T-cell (primary cell): Measurements from ENCODE around the gene MRPL54. TPM values are rescaled to one million over a fixed set of nuclear protein-coding genes. Genes with fewer than 3 reads are reported as not detected.
"Not testable (repeated sequence)": the region's sequence is repeated elsewhere in the genome, so short reads cannot be mapped to it uniquely, and the experiment has no call there.

ENCODE experiments used
- ATAC-seq, 4 experiments: fragments of 200-7000 bp in 3 of 4; fragments of 150-1000 bp in 1 of 4; cut with Tn5 transposase; replicated peaks in 1 of 4; 1 replicate in 3 of 4; 2 replicates in 1 of 4; pipeline ENCODE4 v1.10.0; 2021; ENCODE audit warnings: moderate library complexity in 3 of 4, mild to moderate bottlenecking in 2 of 4, moderate number of reproducible peaks in 1 of 4
- CTCF ChIA-PET, 2 donors: fragments of 300-600 bp; sonication (Branson Sonifier 250); formaldehyde crosslinking; loops; one replicate each; lab custom pipeline; 2022; ENCODE audit warnings: antibody characterized with exemption in 2 of 2; lab: Charles Lee
- POLR2A ChIA-PET, 2 donors: fragments of 300-600 bp; sonication (Branson Sonifier 250); formaldehyde crosslinking; loops; one replicate each; lab custom pipeline; 2022; ENCODE audit warnings: antibody characterized with exemption in 2 of 2; lab: Charles Lee
- DNase-seq, 35 experiments: peaks; one replicate each; pipeline versions ENCODE4 v3.0.0 to v3.0.0-alpha.2; 2013 to 2023
- H3K27ac ChIP-seq: one replicate; pipeline ENCODE4 v1.5.1; 2013; ENCODE audit warnings: low read length
- H3K27me3 ChIP-seq, 2 experiments: replicated peaks in 1 of 2; 1 replicate in 1 of 2; 2 replicates in 1 of 2; pipeline versions ENCODE4 v1.6.1 to v1.7.0; 2013; ENCODE audit warnings: low read length in 1 of 2, mixed read lengths in 1 of 2; ENCODE audit not compliant: control insufficient read depth in 2 of 2, insufficient read depth in 2 of 2; ENCODE audit errors: extremely low read depth in 1 of 2
- H3K36me3 ChIP-seq, 2 donors: 1 replicate in 1 of 2; 2 replicates in 1 of 2; pipeline versions ENCODE4 v1.6.1 to v1.7.0; 2013; ENCODE audit warnings: low read length in 1 of 2; ENCODE audit not compliant: control insufficient read depth in 2 of 2, insufficient read depth in 1 of 2; ENCODE audit errors: extremely low read depth in 1 of 2
- H3K4me1 ChIP-seq, 2 experiments: 1 replicate in 1 of 2; 2 replicates in 1 of 2; pipeline versions ENCODE4 v1.6.1 to v1.7.0; 2013; ENCODE audit warnings: low read length in 2 of 2, mixed read lengths in 1 of 2; ENCODE audit not compliant: insufficient read depth in 2 of 2, control insufficient read depth in 1 of 2; ENCODE audit errors: extremely low read depth in 1 of 2
- H3K4me3 ChIP-seq, 2 donors: 1 replicate in 1 of 2; 2 replicates in 1 of 2; pipeline versions ENCODE4 v1.5.1 to v1.7.0; 2013; ENCODE audit warnings: mild to moderate bottlenecking in 2 of 2, low read length in 1 of 2, moderate library complexity in 1 of 2; ENCODE audit not compliant: control insufficient read depth in 1 of 2; ENCODE audit errors: extremely low read depth in 1 of 2
- H3K9me3 ChIP-seq: 2 replicates; pipeline ENCODE4 v1.7.0; 2013
- H3K27ac Mint-ChIP-seq, 2 donors: one replicate each; pipeline ENCODE4 v1.8.0; 2020 to 2021; ENCODE audit warnings: mild to moderate bottlenecking in 2 of 2, mixed read lengths in 2 of 2
- H3K27me3 Mint-ChIP-seq, 2 donors: one replicate each; pipeline ENCODE4 v1.8.0; 2021 to 2022; ENCODE audit warnings: mixed read lengths in 2 of 2
- H3K36me3 Mint-ChIP-seq: one replicate; pipeline ENCODE4 v1.8.0; 2021; ENCODE audit warnings: mixed read lengths
- H3K4me1 Mint-ChIP-seq, 3 donors: one replicate each; pipeline ENCODE4 v1.8.0; 2020 to 2022; ENCODE audit warnings: mixed read lengths in 3 of 3, mild to moderate bottlenecking in 1 of 3
- H3K4me3 Mint-ChIP-seq, 3 donors: one replicate each; pipeline ENCODE4 v1.8.0; 2020 to 2022; ENCODE audit warnings: mild to moderate bottlenecking in 3 of 3, mixed read lengths in 3 of 3, moderate library complexity in 3 of 3
- H3K9me3 Mint-ChIP-seq, 3 donors: one replicate each; pipeline ENCODE4 v1.8.0; 2020 to 2022; ENCODE audit warnings: mixed read lengths in 3 of 3
- WGBS: methylation state at CpG from one replicate; pipeline ENCODE4 v1.1.5; 2013; ENCODE audit warnings: missing lambda C conversion rate; ENCODE audit not compliant: insufficient coverage; 5-methylcytosine and 5-hydroxymethylcytosine counted together
- total RNA-seq, 35 experiments: library from RNA in 6 of 35; stranded (reverse) in 6 of 35; fragments of 120-200 nt in 1 of 35; gene quantifications; one replicate each; pipeline versions ENCODE4 v1.2.1 to v1.2.4 and lab custom pipeline; 2013 to 2026

Gene MRPL54
- total RNA-seq, 5 donors from 2014 or later (not counting 1 experiment from before 2014, with no cell fraction given): 46.9 to 77.8 (median 52.2) TPM

DNA sequence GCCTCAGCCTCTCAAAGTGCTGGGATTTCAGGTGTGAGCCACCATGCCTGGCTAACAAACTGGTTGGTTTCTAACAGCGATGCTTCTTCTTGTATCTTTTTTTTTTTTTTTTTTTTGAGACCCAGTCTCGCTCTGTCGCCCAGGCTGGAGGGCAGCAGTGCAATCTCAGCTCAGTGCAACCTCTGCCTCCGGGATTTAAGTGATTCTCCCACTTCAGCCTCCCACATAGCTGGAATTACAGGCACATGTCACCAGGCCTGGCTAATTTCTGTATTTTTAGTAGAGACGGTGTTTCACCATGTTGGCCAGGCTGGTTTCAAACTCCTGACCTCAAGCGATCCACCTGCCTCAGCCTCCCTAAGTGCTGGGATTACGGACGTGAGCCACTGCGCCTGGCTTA is 53.7 kb downstream of the MRPL54 start:
- H3K27me3 ChIP-seq, H3K27ac ChIP-seq, H3K9me3 ChIP-seq, H3K4me3 ChIP-seq, POLR2A ChIA-PET, H3K27me3 Mint-ChIP-seq, ATAC-seq, H3K9me3 Mint-ChIP-seq, DNase-seq, H3K4me3 Mint-ChIP-seq, H3K36me3 Mint-ChIP-seq, H3K36me3 ChIP-seq, H3K27ac Mint-ChIP-seq: not testable (repeated sequence)
- WGBS: 98% methylated on average over 7 of the region's 9 CpGs
- H3K4me1 ChIP-seq: peaks cover 41 to 79% of the 10 kb centered on the region in 2 experiments
- peaks cover 42 to 50% (median 46%) of the 10 kb centered on the region in 3 donors for H3K4me1 Mint-ChIP-seq
- CTCF ChIA-PET: interaction anchor here in 1 of 2 donors (0.6 kb wide), 1 partner anchor 21 kb away, joined by 3 read pairs; no protein-coding TSS in a partner anchor

DNA sequence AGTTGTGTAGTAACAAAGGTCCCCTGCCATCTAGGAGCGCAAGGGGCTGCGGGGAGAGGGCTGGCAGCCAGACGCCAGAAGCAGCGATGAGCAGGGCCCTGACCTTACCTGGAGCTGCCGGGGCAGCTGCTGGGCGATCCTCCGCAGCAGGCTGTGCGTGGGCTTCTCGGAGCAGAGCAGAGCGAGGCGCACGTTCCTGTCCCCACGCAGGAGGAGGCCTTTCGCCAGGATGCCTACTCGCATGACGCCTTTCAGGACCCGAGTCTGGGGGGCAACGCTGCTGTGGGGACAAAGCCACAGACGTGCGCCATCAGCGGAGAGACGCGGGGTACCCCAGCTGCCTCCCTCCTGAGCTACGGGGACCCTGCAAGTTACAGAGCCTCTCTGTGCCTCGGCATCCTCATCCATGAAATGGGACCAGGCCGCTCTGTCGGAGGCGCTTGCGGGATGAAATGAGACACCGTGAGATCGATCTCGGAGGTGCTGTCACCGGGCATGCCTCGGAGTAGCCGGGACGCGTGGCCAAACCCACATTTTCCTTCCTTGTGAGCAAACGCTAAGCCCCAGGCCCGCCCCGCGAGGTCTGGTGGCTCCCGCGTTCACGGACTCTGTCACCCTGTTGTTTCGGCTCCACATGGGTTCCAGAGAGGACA is 54.2 kb downstream of the MRPL54 start:
- no peak overlapping the region for H3K4me3 ChIP-seq
- no peak overlapping the region for H3K4me3 Mint-ChIP-seq
- ChIA-PET CTCF (interaction anchor here in 1 of 2 donors (0.6 kb wide), 1 partner anchor 21 kb away, joined by 3 read pairs; no protein-coding TSS in a partner anchor), POLR2A (no interaction called here)
- no peaks in the 10 kb centered on the region for H3K9me3 ChIP-seq
- H3K27ac ChIP-seq: no peak overlapping the region
- H3K4me1 Mint-ChIP-seq: peaks cover 44 to 49% (median 48%) of the 10 kb centered on the region in 3 donors
- no peaks in the 10 kb centered on the region for H3K27me3 ChIP-seq
- no peaks in the 10 kb centered on the region for H3K36me3 Mint-ChIP-seq
- no peaks in the 10 kb centered on the region for H3K36me3 ChIP-seq
- ATAC-seq (no peak), DNase-seq (no peak)
- WGBS: 94% methylated on average over 44 of the region's 45 CpGs
- H3K27me3 Mint-ChIP-seq: no peaks in the 10 kb centered on the region
- no peak overlapping the region for H3K27ac Mint-ChIP-seq
- H3K9me3 Mint-ChIP-seq: no peaks in the 10 kb centered on the region
- peaks cover 41 to 80% of the 10 kb centered on the region in 2 experiments for H3K4me1 ChIP-seq

Other genes with a start within 250 kb of the MRPL54 start
- gene TEKTIP1, start 223.5 kb upstream of the MRPL54 start, total RNA-seq: 10 to 100 TPM in 3 of 5 donors, 1 to 10 TPM in 2; 7.7 to 12.4 (median 10.3) TPM
- 100 to 1,000 TPM in 3 of 5 donors, 10 to 100 TPM in 2; 81.2 to 147 (median 141) TPM for gene MFSD12, start 205.1 kb upstream of the MRPL54 start, total RNA-seq
- gene HMG20B, start 189.7 kb upstream of the MRPL54 start, total RNA-seq: 10 to 100 TPM; 38.0 to 81.6 (median 74.7) TPM
- gene GIPC3, start 177.2 kb upstream of the MRPL54 start, total RNA-seq: 1 to 10 TPM; 1.5 to 4.3 (median 2.7) TPM
- gene TBXA2R, start 155.8 kb upstream of the MRPL54 start, total RNA-seq: 10 to 100 TPM in 1 of 5 donors, 1 to 10 TPM in 4; 2.4 to 11.2 (median 7.1) TPM
- gene CACTIN, start 135.9 kb upstream of the MRPL54 start, total RNA-seq: 10 to 100 TPM; 25.9 to 59.0 (median 55.8) TPM
- 10 to 100 TPM; 25.6 to 35.0 (median 32.1) TPM for gene PIP5K1C, start 62.2 kb upstream of the MRPL54 start, total RNA-seq
- 10 to 100 TPM; 12.6 to 28.9 (median 19.4) TPM for gene TJP3, start 54.3 kb upstream of the MRPL54 start, total RNA-seq
- gene APBA3, start 990 bp upstream of the MRPL54 start, total RNA-seq: 10 to 100 TPM; 57.3 to 99.0 (median 78.2) TPM
- not detected for gene RAX2, start 9.5 kb downstream of the MRPL54 start, total RNA-seq
- 10 to 100 TPM in 4 of 5 donors, 1 to 10 TPM in 1; 9.2 to 41.4 (median 20.6) TPM for gene MATK, start 23.7 kb downstream of the MRPL54 start, total RNA-seq
- gene ZFR2, start 106.4 kb downstream of the MRPL54 start, total RNA-seq: 1 to 10 TPM in 3 of 5 donors, under 1 TPM in 2; 0.56 to 1.8 (median 1.4) TPM
- under 1 TPM in 1 of 5 donors, not detected in 4; 0.03 TPM for gene ATCAY, start 118.0 kb downstream of the MRPL54 start, total RNA-seq
- not detected for gene NMRK2, start 170.4 kb downstream of the MRPL54 start, total RNA-seq
- 10 to 100 TPM; 30.3 to 51.2 (median 44.9) TPM for gene DAPK3, start 208.4 kb downstream of the MRPL54 start, total RNA-seq
- gene EEF2, start 222.8 kb downstream of the MRPL54 start, total RNA-seq: 1,000 to 10,000 TPM; 2,379 to 2,775 (median 2,439) TPM
- 10 to 100 TPM; 21.8 to 42.6 (median 31.4) TPM for gene PIAS4, start 245.1 kb downstream of the MRPL54 start, total RNA-seq